ENCODE measurements around the gene CACNA1A. TPM values are rescaled to one million over a fixed set of nuclear protein-coding genes. Genes with fewer than 3 reads are reported as not detected.

Gene CACNA1A
- total RNA-seq, 1 donor from 2014 or later: 1.5 TPM

- no peak for TF ChIP-seq CTCF (IDR thresholded peaks at IDR 0.05)
- no peak overlapping the region for H3K27ac Mint-ChIP-seq
- H3K27me3 Mint-ChIP-seq: peaks cover 41% of the 10 kb centered on the region
- ChIA-PET CTCF (no interaction called here), POLR2A (no interaction called here)
- H3K9me3 Mint-ChIP-seq: peaks cover 15% of the 10 kb centered on the region
- H3K36me3 Mint-ChIP-seq (ENCODE audit: low read depth): no peaks in the 10 kb centered on the region
- no peak overlapping the region for H3K4me3 Mint-ChIP-seq
- intact Hi-C loops (cut with micrococcal nuclease): no loop called here
- no peak for DNase-seq
- no peaks in the 10 kb centered on the region for H3K4me1 Mint-ChIP-seq
- no peak for ATAC-seq (ENCODE audit: low read depth)
Measured at GRCh38 chr19:13398182-13398581, 108.1 kb downstream of the CACNA1A start.

GRCh38 chr19:13396250-13397080, 109.8 kb downstream of the CACNA1A start:
- CTCF ChIA-PET: no interaction called here
- H3K4me3 Mint-ChIP-seq: no peak overlapping the region

GRCh38 chr19:13382633-13382938, 123.7 kb downstream of the CACNA1A start:
- DNase-seq: no peak
- Mint-ChIP-seq H3K4me3 (no peak overlapping the region), H3K36me3 (ENCODE audit: low read depth) (no peaks in the 10 kb centered on the region), H3K27me3 (no peaks in the 10 kb centered on the region), H3K9me3 (no peaks in the 10 kb centered on the region), H3K4me1 (no peaks in the 10 kb centered on the region), H3K27ac (no peak overlapping the region)
- ATAC-seq (ENCODE audit: low read depth): no peak
- CTCF ChIA-PET: no interaction called here
- TF ChIP-seq CTCF (IDR thresholded peaks at IDR 0.05): no peak
- intact Hi-C loops (cut with micrococcal nuclease): no loop called here
- POLR2A ChIA-PET: no interaction called here

More at GRCh38 chr19:13396250-13397080, 109.8 kb downstream of the CACNA1A start:
- no peak for ATAC-seq (ENCODE audit: low read depth)
- no peaks in the 10 kb centered on the region for H3K4me1 Mint-ChIP-seq
- H3K27ac Mint-ChIP-seq: no peak overlapping the region
- H3K36me3 Mint-ChIP-seq (ENCODE audit: low read depth): no peaks in the 10 kb centered on the region
- intact Hi-C loops (cut with micrococcal nuclease): no loop called here
- peaks cover 37% of the 10 kb centered on the region for H3K27me3 Mint-ChIP-seq
- no peak for TF ChIP-seq CTCF (IDR thresholded peaks at IDR 0.05)
- POLR2A ChIA-PET: no interaction called here
- H3K9me3 Mint-ChIP-seq: peaks cover 10% of the 10 kb centered on the region
- no peak for DNase-seq

GRCh38 chr19:13381827-13382632, 124.2 kb downstream of the CACNA1A start:
- no peaks in the 10 kb centered on the region for H3K9me3 Mint-ChIP-seq
- no peak overlapping the region for H3K4me3 Mint-ChIP-seq
- intact Hi-C loops (cut with micrococcal nuclease): no loop called here
- POLR2A ChIA-PET: no interaction called here
- ATAC-seq (ENCODE audit: low read depth) (no peak), DNase-seq (no peak)
- no peak overlapping the region for H3K27ac Mint-ChIP-seq
- H3K36me3 Mint-ChIP-seq (ENCODE audit: low read depth): no peaks in the 10 kb centered on the region
- no peaks in the 10 kb centered on the region for H3K4me1 Mint-ChIP-seq
- no peak for TF ChIP-seq CTCF (IDR thresholded peaks at IDR 0.05)
- CTCF ChIA-PET: no interaction called here
- no peaks in the 10 kb centered on the region for H3K27me3 Mint-ChIP-seq

- ChIA-PET CTCF (no interaction called here), POLR2A (no interaction called here)
- no peak overlapping the region for H3K4me3 Mint-ChIP-seq
- no peaks in the 10 kb centered on the region for H3K4me1 Mint-ChIP-seq
- TF ChIP-seq CTCF (IDR thresholded peaks at IDR 0.05): no peak
- ATAC-seq (ENCODE audit: low read depth): no peak
- intact Hi-C loops (cut with micrococcal nuclease): no loop called here
- DNase-seq: no peak
- H3K36me3 Mint-ChIP-seq (ENCODE audit: low read depth): no peaks in the 10 kb centered on the region
- peaks cover 7% of the 10 kb centered on the region for H3K27me3 Mint-ChIP-seq
- no peak overlapping the region for H3K27ac Mint-ChIP-seq
- peaks cover 2% of the 10 kb centered on the region for H3K9me3 Mint-ChIP-seq
Measured at GRCh38 chr19:13376537-13376936, 129.7 kb downstream of the CACNA1A start.

Data from activated B cell treated with CpG ODN at 0.5 μM for 24 hours (primary cell).